AG09319 (cell line): ENCODE measurements around the gene PDE4D.
A peak's percentile ranks its signal among the peaks of the same experiment; 100 is the strongest.
"Not testable (repeated sequence)": the region's sequence is repeated elsewhere in the genome, so short reads cannot be mapped to it uniquely, and the experiment has no call there.

Source experiments
- DNase-seq: peaks from one replicate; pipeline ENCODE4 v3.0.0-alpha.2; 2010; ENCODE audit warnings: low read depth; ENCODE audit errors: extremely low read depth
- TF ChIP-seq, protein P1 (sequence below): IDR thresholded peaks from 2 replicates; pipeline ENCODE4 v1.5.1; 2011; ENCODE audit warnings: low read depth, mild to moderate bottlenecking, inconsistent platforms, low read length, moderate library complexity

PDE4D gene

DNA sequence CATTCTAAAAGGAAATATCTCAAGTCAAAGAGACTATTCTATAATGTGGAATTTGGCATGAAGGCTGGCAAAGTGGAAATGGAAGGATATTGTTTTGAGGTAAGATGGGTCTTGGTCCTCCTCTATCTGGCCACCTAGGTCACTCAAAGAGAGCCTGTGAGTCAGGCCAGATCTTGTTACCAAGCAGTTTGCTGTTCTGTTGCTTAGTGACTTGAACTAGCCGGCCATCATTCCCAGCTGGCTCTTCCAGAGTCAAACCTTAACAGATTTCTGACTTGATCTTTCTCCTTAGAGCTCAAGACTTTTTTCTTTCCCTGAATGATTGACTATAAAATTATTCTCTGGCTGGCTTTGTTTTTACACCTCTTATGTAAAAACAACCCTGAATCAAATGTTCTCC lies 136.1 kb downstream of the PDE4D start:
- TF ChIP-seq, protein P1, sequence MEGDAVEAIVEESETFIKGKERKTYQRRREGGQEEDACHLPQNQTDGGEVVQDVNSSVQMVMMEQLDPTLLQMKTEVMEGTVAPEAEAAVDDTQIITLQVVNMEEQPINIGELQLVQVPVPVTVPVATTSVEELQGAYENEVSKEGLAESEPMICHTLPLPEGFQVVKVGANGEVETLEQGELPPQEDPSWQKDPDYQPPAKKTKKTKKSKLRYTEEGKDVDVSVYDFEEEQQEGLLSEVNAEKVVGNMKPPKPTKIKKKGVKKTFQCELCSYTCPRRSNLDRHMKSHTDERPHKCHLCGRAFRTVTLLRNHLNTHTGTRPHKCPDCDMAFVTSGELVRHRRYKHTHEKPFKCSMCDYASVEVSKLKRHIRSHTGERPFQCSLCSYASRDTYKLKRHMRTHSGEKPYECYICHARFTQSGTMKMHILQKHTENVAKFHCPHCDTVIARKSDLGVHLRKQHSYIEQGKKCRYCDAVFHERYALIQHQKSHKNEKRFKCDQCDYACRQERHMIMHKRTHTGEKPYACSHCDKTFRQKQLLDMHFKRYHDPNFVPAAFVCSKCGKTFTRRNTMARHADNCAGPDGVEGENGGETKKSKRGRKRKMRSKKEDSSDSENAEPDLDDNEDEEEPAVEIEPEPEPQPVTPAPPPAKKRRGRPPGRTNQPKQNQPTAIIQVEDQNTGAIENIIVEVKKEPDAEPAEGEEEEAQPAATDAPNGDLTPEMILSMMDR, result no peak
- DNase-seq, result no peak

DNA sequence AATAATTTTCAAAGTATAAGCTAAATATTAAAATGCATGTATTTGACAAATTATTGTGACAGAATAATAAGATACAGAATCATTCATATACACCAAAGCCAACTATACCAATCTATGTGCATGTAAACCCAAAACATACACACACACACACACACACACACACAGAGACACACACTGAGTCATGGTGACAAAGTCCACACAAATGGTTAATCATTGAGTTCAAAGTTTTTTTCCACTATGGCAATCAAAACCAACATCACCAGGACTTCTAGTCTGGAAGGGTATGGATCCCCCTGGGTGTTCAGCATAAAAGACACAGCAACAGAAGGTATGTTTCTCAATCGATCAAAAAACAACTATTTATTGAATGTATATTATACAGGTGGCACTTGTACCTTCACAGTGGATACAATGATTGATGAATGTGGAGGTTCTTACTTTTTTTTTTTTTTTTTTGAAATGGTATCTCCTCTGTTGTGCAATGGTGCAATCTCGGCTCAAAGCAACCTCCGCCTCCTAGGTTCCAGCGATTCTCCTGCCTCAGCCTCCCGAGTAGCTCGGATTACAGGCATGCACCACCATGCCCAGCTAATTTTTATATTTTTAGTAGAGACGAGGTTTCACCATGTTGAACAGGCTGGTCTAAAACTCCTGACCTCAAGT lies 137.0 kb downstream of the PDE4D start:
- no peak for DNase-seq
- TF ChIP-seq, protein P1, result no peak

DNA sequence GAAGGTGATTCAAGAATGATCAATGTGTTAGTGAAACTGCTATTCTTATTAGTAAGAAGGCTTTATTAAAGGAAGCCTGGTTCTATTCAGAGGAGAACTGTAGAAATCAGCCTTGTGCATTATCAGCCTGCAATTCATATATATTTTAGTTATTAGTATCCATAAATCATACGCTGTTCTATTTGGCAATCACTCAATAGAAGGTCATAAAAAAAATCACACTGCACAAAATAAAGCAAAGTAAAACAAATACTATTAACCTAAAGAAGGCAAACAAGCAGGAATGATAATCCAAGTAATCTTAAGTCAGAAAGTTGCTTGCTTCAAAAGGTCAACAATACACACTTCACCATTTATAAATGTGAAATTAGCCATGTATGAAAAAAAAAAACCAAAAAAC lies 138.1 kb downstream of the PDE4D start:
- TF ChIP-seq, protein P1, result no peak
- no peak for DNase-seq

DNA sequence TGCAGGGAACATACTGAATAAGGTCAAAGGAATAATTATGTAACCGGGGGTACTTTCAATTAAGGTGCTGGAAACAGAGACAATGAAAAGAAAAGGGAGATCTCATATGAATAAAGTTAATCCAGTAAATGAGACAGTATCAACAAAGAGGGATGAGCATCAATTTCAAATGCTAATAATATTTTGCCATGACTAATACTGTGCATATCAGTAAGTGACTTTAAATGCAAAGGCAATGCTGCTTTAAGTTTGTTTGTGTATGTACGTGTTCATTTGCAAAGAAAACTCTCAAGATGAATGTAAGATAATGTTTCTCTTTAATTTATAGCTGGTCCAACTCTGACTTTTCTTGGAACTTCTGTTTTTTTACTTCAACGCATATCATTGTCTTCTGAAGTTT lies 139.9 kb downstream of the PDE4D start:
- TF ChIP-seq, protein P1, result no peak
- no peak for DNase-seq

DNA sequence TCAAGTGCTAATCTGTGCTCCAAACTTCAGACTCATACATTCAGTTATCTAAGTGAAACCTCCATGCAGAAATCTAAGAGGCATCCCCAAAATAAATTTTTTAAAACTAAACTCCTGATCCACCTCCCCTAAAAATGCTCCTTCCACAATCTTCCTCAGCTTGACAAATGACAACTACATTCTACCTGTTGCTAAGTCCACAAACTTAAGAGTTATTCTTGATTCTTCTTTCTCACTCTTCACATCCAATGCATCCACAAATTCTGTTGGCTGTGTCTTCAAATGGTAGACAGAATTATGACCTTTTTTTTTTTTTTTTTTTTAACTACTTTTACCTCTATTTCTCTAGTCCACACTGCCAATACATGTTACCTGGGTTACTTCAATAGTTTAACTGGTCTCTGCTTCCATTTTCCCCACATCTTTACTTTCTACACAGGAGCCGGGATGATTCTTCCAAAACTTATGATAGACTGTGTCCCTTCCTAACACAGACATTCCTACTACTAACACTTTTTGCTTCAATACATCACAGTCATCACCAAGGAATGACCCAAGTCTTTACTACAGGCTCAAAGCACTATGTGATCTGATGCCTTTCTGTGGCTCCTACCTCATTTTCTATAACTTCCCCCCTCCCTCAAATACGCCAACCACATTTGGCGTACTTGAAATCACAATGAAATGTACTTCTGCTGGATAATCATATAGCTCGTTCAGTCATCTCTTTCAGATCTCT lies 143.6 kb downstream of the PDE4D start:
- TF ChIP-seq, protein P1, result no peak
- no peak for DNase-seq

DNA sequence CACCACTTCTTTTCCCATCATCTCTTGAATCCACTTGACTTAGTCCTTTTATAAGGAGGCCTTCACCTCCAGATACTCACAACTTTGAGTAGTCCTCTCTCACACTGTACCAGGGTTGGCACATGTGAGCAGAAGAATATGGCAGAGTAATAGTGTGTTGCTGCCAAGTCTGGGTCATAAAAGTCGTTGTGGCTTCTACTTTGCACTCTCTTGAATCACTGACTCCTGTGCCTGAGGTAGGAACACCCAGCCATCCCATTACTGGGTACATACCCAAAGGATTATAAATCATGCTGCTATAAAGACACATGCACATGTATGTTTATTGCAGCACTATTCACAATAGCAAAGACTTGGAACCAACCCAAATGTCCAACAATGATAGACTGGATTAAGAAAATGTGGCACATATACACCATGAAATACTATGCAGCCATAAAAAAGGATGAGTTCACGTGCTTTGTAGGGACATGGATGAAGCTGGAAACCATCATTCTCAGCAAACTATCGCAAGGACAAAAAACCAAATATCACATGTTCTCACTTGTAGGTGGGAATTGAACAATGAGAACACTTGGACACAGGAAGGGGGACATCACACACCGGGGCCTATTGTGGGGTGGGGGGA lies 145.4 kb downstream of the PDE4D start:
- DNase-seq, result not testable (repeated sequence)

DNA sequence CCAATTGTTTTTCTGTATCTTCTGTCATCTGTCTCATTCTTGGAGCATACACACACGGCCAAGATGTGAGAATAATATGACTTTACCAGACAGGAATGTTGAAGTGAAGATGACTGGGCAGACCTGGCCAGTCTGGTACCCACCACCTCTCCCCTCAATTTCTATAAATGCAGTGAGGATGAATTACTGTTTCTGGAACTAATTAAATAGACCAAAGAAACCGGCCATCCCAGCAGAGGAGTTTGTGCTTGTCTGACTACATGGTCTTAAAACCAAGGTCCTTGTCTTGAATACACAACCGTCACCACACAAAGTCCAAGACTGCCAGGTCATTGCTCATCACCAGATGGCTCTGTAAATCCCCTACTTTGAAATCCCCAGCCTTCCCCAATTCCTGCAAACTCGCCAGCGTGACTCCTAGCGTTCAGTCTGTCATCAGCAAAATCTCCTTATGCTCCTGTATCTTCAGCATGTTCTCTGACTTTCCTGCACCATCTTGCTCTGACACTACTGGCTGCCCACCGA lies 147.2 kb downstream of the PDE4D start:
- no peak for DNase-seq
- TF ChIP-seq, protein P1, result peak; percentile 4
